ENCODE measurements around the gene PTS. TPM values are rescaled to one million over a fixed set of nuclear protein-coding genes. Genes with fewer than 3 reads are reported as not detected.

The PTS gene
- total RNA-seq, 2 donors from 2014 or later, result 20.1 to 25.7 TPM

DNA sequence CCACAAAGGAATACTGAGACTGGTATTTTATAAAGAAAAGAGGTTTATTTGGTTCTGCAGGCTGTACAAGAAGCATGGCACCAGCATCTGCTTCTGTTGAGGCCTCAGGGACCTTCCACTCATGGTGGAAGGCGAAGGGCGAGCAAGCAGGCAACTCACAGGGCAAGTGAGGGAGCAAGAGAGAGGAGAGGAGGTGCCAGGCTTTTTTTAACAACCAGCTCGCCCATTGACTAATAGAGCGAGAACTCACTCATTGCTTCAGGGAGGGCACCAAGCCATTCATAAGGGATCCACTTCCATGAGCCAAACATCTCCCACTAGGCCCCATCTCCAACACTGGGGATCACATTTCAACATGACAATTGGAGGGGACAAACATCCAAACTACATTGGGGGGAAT lies 1.2 kb downstream of the PTS start:
- Histone ChIP-seq H3K9me3 (no peaks in the 10 kb centered on the region), H3K36me3 (replicated peaks in 1 of 2; ENCODE audit: insufficient read depth in 1 of 2, low read depth in 2 of 2) (peaks cover 0 to 5% of the 10 kb centered on the region in 2 donors), H3K4me1 (peaks cover 7% of the 10 kb centered on the region), H3K27ac (no peak overlapping the region), H3K4me3 (no peak overlapping the region), H3K27me3 (no peaks in the 10 kb centered on the region)
- intact Hi-C loops (cut with DNase I), result no loop called here
- ATAC-seq (no peak), DNase-seq (no peak)
- TF ChIP-seq CTCF (IDR thresholded peaks at IDR 0.05) (no peak), POLR2A (IDR thresholded peaks at IDR 0.05) (no peak)
- 79 to 81% methylated on average over 4 of the region's 4 CpGs for WGBS, 2 donors

GRCh38 chr11:112228706-112229105 lies 2.5 kb downstream of the PTS start:
- DNase-seq, result no peak
- H3K27me3 ChIP-seq, result no peaks in the 10 kb centered on the region
- peaks cover 7% of the 10 kb centered on the region for H3K4me1 ChIP-seq
- peaks cover 0 to 5% of the 10 kb centered on the region in 2 donors for H3K36me3 ChIP-seq (replicated peaks in 1 of 2; ENCODE audit: insufficient read depth in 1 of 2, low read depth in 2 of 2)
- intact Hi-C loops (cut with DNase I), result no loop called here
- ATAC-seq, result no peak
- TF ChIP-seq CTCF (IDR thresholded peaks at IDR 0.05), result no peak
- no peak for TF ChIP-seq POLR2A (IDR thresholded peaks at IDR 0.05)
- 87 to 92% methylated on average over 2 of the region's 2 CpGs for WGBS, 2 donors
- H3K9me3 ChIP-seq, result no peaks in the 10 kb centered on the region
- H3K4me3 ChIP-seq, result no peak overlapping the region
- no peak overlapping the region for H3K27ac ChIP-seq

- intact Hi-C loops (cut with DNase I), result no loop called here
- Histone ChIP-seq H3K36me3 (replicated peaks in 1 of 2; ENCODE audit: insufficient read depth in 1 of 2, low read depth in 2 of 2) (peaks cover 0 to 5% of the 10 kb centered on the region in 2 donors), H3K4me3 (no peak overlapping the region), H3K9me3 (no peaks in the 10 kb centered on the region), H3K4me1 (peaks cover 7% of the 10 kb centered on the region), H3K27ac (no peak overlapping the region), H3K27me3 (no peaks in the 10 kb centered on the region)
- no peak for ATAC-seq
- no peak for DNase-seq
- 89 to 96% methylated on average over 7 of the region's 7 CpGs for WGBS, 2 donors
- TF ChIP-seq CTCF (IDR thresholded peaks at IDR 0.05) (no peak), POLR2A (IDR thresholded peaks at IDR 0.05) (no peak)
These were observed 2.9 kb downstream of the PTS start for GRCh38 chr11:112229159-112229558.

- intact Hi-C loops (cut with DNase I), result no loop called here
- Histone ChIP-seq H3K36me3 (replicated peaks in 1 of 2; ENCODE audit: insufficient read depth in 1 of 2, low read depth in 2 of 2) (peaks cover 0 to 5% of the 10 kb centered on the region in 2 donors), H3K27me3 (no peaks in the 10 kb centered on the region), H3K4me1 (peaks cover 7% of the 10 kb centered on the region), H3K9me3 (no peaks in the 10 kb centered on the region), H3K27ac (no peak overlapping the region), H3K4me3 (no peak overlapping the region)
- WGBS, 2 donors, result 71 to 83% methylated on average over 3 of the region's 3 CpGs
- TF ChIP-seq CTCF (IDR thresholded peaks at IDR 0.05), result no peak
- no peak for TF ChIP-seq POLR2A (IDR thresholded peaks at IDR 0.05)
- DNase-seq, result no peak
- ATAC-seq, result no peak
These were observed 3.7 kb downstream of the PTS start for GRCh38 chr11:112229746-112230433.

DNA sequence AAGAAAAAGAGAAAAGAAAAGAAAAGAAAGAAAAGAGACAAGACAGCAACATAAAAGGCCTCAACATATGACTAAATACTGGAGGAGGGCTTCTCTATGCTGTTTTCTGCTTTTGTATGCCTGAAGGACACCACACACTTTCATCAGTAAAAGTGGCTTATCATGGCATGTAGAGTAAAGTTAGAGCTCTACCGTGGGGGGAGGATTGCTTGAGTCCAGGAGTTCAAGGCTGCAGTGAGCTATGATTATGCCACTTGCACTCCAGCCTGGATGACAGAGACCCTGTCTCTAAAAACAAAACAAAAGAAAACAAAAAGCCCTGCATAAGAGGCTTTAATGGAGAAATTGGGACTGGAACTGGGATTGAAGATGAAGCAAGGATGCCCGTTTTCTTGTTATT lies 5.7 kb downstream of the PTS start:
- H3K36me3 ChIP-seq (replicated peaks in 1 of 2; ENCODE audit: insufficient read depth in 1 of 2, low read depth in 2 of 2), result peaks cover 0 to 12% of the 10 kb centered on the region in 2 donors
- H3K27ac ChIP-seq, result no peak overlapping the region
- intact Hi-C loops (cut with DNase I), result no loop called here
- ATAC-seq, result no peak
- no peak for DNase-seq
- WGBS, 2 donors, result 53 to 68% methylated on average over 2 of the region's 2 CpGs
- H3K4me3 ChIP-seq, result no peak overlapping the region
- H3K27me3 ChIP-seq, result no peaks in the 10 kb centered on the region
- no peaks in the 10 kb centered on the region for H3K9me3 ChIP-seq
- peaks cover 7% of the 10 kb centered on the region for H3K4me1 ChIP-seq
- TF ChIP-seq POLR2A (IDR thresholded peaks at IDR 0.05) (no peak), CTCF (IDR thresholded peaks at IDR 0.05) (no peak)
